Mucosa of rectum (tissue), 2 donors: ENCODE measurements around the gene BCOR.

ENCODE experiments used
- H3K27ac ChIP-seq, 2 donors: one replicate each; pipeline ENCODE4 v1.7.0; 2013; ENCODE audit warnings: inconsistent platforms in 2 of 2, low read depth in 2 of 2, low read length in 2 of 2
- H3K27me3 ChIP-seq, 2 donors: one replicate each; pipeline ENCODE4 v1.7.0; 2013; ENCODE audit warnings: low read length in 2 of 2; ENCODE audit not compliant: control insufficient read depth in 2 of 2, insufficient read depth in 2 of 2
- H3K36me3 ChIP-seq, 2 donors: one replicate each; pipeline ENCODE4 v1.7.0; 2013; ENCODE audit warnings: low read length in 2 of 2; ENCODE audit not compliant: control insufficient read depth in 2 of 2, insufficient read depth in 2 of 2
- H3K4me1 ChIP-seq, 2 donors: one replicate each; pipeline ENCODE4 v1.7.0; 2013; ENCODE audit warnings: low read length in 2 of 2, mild to moderate bottlenecking in 1 of 2; ENCODE audit not compliant: control insufficient read depth in 2 of 2, insufficient read depth in 2 of 2
- H3K4me3 ChIP-seq, 2 donors: one replicate each; pipeline ENCODE4 v1.7.0; 2013; ENCODE audit warnings: low read length in 2 of 2
- H3K9ac ChIP-seq, 2 donors: one replicate each; pipeline ENCODE4 v1.7.0; 2013; ENCODE audit warnings: low read length in 2 of 2, low read depth in 1 of 2, mild to moderate bottlenecking in 1 of 2
- H3K9me3 ChIP-seq, 2 donors: one replicate each; pipeline ENCODE4 v1.7.0; 2013; ENCODE audit warnings: low read length in 2 of 2; ENCODE audit not compliant: control insufficient read depth in 2 of 2
- donor health status: healthy.
- donor health status: Normal muscosa, but diverticular disease.

The BCOR gene

GRCh38 chrX:40097504-40098263 is at the start of gene BCOR:
BCOR (minus strand) TSS chrX:40097958; CDS start chrX:40077929, 20,029 bp downstream.
- peak within 1 kb of the TSS; percentile 61 to 69 for H3K4me3 ChIP-seq
- H3K27me3 ChIP-seq = peaks cover 0 to 9% of the 10 kb centered on the region in 2 donors
- peak within 1 kb of the TSS; percentile 41 to 76 for H3K9ac ChIP-seq
- no peaks in the 10 kb centered on the region for H3K36me3 ChIP-seq
- no peaks in the 10 kb centered on the region for H3K9me3 ChIP-seq
- peaks cover 5 to 11% of the 10 kb centered on the region in 2 donors for H3K4me1 ChIP-seq
- peak within 1 kb of the TSS; percentile 89 to 90 for H3K27ac ChIP-seq

GRCh38 chrX:40147126-40147952 is 49.6 kb upstream of the BCOR start:
- H3K36me3 ChIP-seq = no peaks in the 10 kb centered on the region
- H3K4me1 ChIP-seq = peaks cover 11 to 13% of the 10 kb centered on the region in 2 donors
- H3K27me3 ChIP-seq = peaks cover 11 to 27% of the 10 kb centered on the region in 2 donors
- no peak overlapping the region for H3K4me3 ChIP-seq
- no peaks in the 10 kb centered on the region for H3K9me3 ChIP-seq
- H3K9ac ChIP-seq = no peak overlapping the region
- H3K27ac ChIP-seq = no peak overlapping the region

GRCh38 chrX:40146262-40147125 is 48.7 kb upstream of the BCOR start:
- Histone ChIP-seq H3K4me3 (peak overlapping the region; percentile 40 to 50), H3K9me3 (no peaks in the 10 kb centered on the region), H3K27ac (no peak overlapping the region), H3K4me1 (peaks cover 13% of the 10 kb centered on the region in 2 donors), H3K9ac (no peak overlapping the region), H3K27me3 (peaks cover 11 to 31% of the 10 kb centered on the region in 2 donors), H3K36me3 (no peaks in the 10 kb centered on the region)

- Histone ChIP-seq H3K4me3 (peak overlapping the region; percentile 40 to 50), H3K9ac (no peak overlapping the region), H3K4me1 (peaks cover 16 to 17% of the 10 kb centered on the region in 2 donors), H3K27me3 (peaks cover 7 to 29% of the 10 kb centered on the region in 2 donors), H3K36me3 (no peaks in the 10 kb centered on the region), H3K9me3 (no peaks in the 10 kb centered on the region), H3K27ac (no peak overlapping the region)
These were observed 48.1 kb upstream of the BCOR start for GRCh38 chrX:40145923-40146261.

- Histone ChIP-seq H3K9ac (no peak overlapping the region), H3K36me3 (no peaks in the 10 kb centered on the region), H3K27me3 (peaks cover 2 to 23% of the 10 kb centered on the region in 2 donors), H3K4me1 (peaks cover 16 to 17% of the 10 kb centered on the region in 2 donors), H3K9me3 (no peaks in the 10 kb centered on the region), H3K4me3 (peak overlapping the region; percentile 40 to 50), H3K27ac (no peak overlapping the region)
These were observed 47.5 kb upstream of the BCOR start for GRCh38 chrX:40145001-40145922.

GRCh38 chrX:40144576-40144975 is 46.8 kb upstream of the BCOR start:
- Histone ChIP-seq H3K27ac (no peak overlapping the region), H3K36me3 (no peaks in the 10 kb centered on the region), H3K4me3 (no peak overlapping the region), H3K9me3 (no peaks in the 10 kb centered on the region), H3K4me1 (peaks cover 16 to 17% of the 10 kb centered on the region in 2 donors), H3K27me3 (peaks cover 2 to 23% of the 10 kb centered on the region in 2 donors), H3K9ac (no peak overlapping the region)

GRCh38 chrX:40143987-40144386 is 46.2 kb upstream of the BCOR start:
- H3K27ac ChIP-seq = no peak overlapping the region
- no peak overlapping the region for H3K4me3 ChIP-seq
- no peaks in the 10 kb centered on the region for H3K9me3 ChIP-seq
- peaks cover 2 to 19% of the 10 kb centered on the region in 2 donors for H3K27me3 ChIP-seq
- no peak overlapping the region for H3K9ac ChIP-seq
- H3K4me1 ChIP-seq = peaks cover 16 to 17% of the 10 kb centered on the region in 2 donors
- no peaks in the 10 kb centered on the region for H3K36me3 ChIP-seq

GRCh38 chrX:40143001-40143400 is 45.2 kb upstream of the BCOR start:
- H3K4me3 ChIP-seq = no peak overlapping the region
- no peaks in the 10 kb centered on the region for H3K36me3 ChIP-seq
- H3K27me3 ChIP-seq = peaks cover 2 to 13% of the 10 kb centered on the region in 2 donors
- H3K9ac ChIP-seq = no peak overlapping the region
- peaks cover 10 to 13% of the 10 kb centered on the region in 2 donors for H3K4me1 ChIP-seq
- H3K27ac ChIP-seq = no peak overlapping the region
- H3K9me3 ChIP-seq = peaks cover 0 to 2% of the 10 kb centered on the region in 2 donors

GRCh38 chrX:40142417-40142816 is 44.7 kb upstream of the BCOR start:
- peaks cover 10 to 13% of the 10 kb centered on the region in 2 donors for H3K4me1 ChIP-seq
- no peak overlapping the region for H3K4me3 ChIP-seq
- no peak overlapping the region for H3K9ac ChIP-seq
- H3K27ac ChIP-seq = no peak overlapping the region
- no peaks in the 10 kb centered on the region for H3K36me3 ChIP-seq
- peaks cover 2 to 13% of the 10 kb centered on the region in 2 donors for H3K27me3 ChIP-seq
- peaks cover 0 to 2% of the 10 kb centered on the region in 2 donors for H3K9me3 ChIP-seq
